Neural cell (in vitro differentiated cells): Measurements from ENCODE around the gene DNM3.

Experiments used
- CTCF ChIP-seq: fragments of 450-650 bp; IDR thresholded peaks from 2 replicates; pipeline ENCODE4 v1.5.1; 2014; ENCODE audit warnings: antibody characterized with exemption, mild to moderate bottlenecking, moderate library complexity; ENCODE audit not compliant: poor library complexity, severe bottlenecking
- EP300 ChIP-seq: fragments of 450-650 bp; conservative IDR thresholded peaks from 2 replicates; pipeline ENCODE4 v1.6.1; 2014; ENCODE audit warnings: antibody characterized with exemption, mild to moderate bottlenecking, moderate library complexity; ENCODE audit not compliant: poor library complexity, severe bottlenecking
- EZH2 ChIP-seq: fragments of 200-600, 300-800 bp; shearing (Covaris generic), sonication (generic); IDR thresholded peaks from 2 replicates; pipeline ENCODE4 v1.6.1; 2014; ENCODE audit warnings: antibody characterized with exemption, low read length, borderline replicate concordance, mild to moderate bottlenecking; ENCODE audit not compliant: insufficient read depth, poor library complexity, severe bottlenecking
- POLR2AphosphoS5 ChIP-seq: IDR thresholded peaks from 2 replicates; pipeline ENCODE4 v1.6.1; 2012
- RAD21 ChIP-seq: fragments of 450-650 bp; conservative IDR thresholded peaks from 2 replicates; pipeline ENCODE4 v1.6.1; 2014; ENCODE audit warnings: antibody characterized with exemption, mild to moderate bottlenecking, moderate library complexity
- REST ChIP-seq: IDR thresholded peaks from 2 replicates; pipeline ENCODE4 v1.6.1; 2012; ENCODE audit warnings: borderline replicate concordance

- TF ChIP-seq CTCF (no peak), POLR2AphosphoS5 (no peak), EZH2 (no peak), EP300 (no peak), REST (no peak), RAD21 (no peak)
Observed at GRCh38 chr1:171941920-171942319, 100.6 kb downstream of the DNM3 start.
